ENCODE results near the gene LAT. TPM values are rescaled to one million over a fixed set of nuclear protein-coding genes. Genes with fewer than 3 reads are reported as not detected.

LAT gene
- total RNA-seq, 4 donors from 2014 or later, result 0.31 to 0.49 TPM; not detected in 2

- in situ Hi-C loops (cut with MboI; ENCODE audit: low sequenced_read_pairs in 4 of 4), result no loop called here
- TF ChIP-seq, protein P1, sequence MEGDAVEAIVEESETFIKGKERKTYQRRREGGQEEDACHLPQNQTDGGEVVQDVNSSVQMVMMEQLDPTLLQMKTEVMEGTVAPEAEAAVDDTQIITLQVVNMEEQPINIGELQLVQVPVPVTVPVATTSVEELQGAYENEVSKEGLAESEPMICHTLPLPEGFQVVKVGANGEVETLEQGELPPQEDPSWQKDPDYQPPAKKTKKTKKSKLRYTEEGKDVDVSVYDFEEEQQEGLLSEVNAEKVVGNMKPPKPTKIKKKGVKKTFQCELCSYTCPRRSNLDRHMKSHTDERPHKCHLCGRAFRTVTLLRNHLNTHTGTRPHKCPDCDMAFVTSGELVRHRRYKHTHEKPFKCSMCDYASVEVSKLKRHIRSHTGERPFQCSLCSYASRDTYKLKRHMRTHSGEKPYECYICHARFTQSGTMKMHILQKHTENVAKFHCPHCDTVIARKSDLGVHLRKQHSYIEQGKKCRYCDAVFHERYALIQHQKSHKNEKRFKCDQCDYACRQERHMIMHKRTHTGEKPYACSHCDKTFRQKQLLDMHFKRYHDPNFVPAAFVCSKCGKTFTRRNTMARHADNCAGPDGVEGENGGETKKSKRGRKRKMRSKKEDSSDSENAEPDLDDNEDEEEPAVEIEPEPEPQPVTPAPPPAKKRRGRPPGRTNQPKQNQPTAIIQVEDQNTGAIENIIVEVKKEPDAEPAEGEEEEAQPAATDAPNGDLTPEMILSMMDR (IDR thresholded peaks at IDR 0.05 in 4 of 5, conservative IDR thresholded peaks at IDR 0.05 in 1 of 5), result no peak
- no peak for TF ChIP-seq POLR2A (IDR thresholded peaks at IDR 0.05)
- no peak overlapping the region for H3K4me3 ChIP-seq
- H3K36me3 ChIP-seq, result no peaks in the 10 kb centered on the region
- ATAC-seq, result no peak
- intact Hi-C loops (cut with DNase I; ENCODE audit: low total_unique reads), result no loop called here
- no peak for DNase-seq
- no peaks in the 10 kb centered on the region for H3K27me3 ChIP-seq
- H3K27ac ChIP-seq, result no peak overlapping the region
- no peaks in the 10 kb centered on the region for H3K9me3 ChIP-seq
- no peaks in the 10 kb centered on the region for H3K4me1 ChIP-seq
These were observed 28.2 kb downstream of the LAT start for GRCh38 chr16:29012913-29013553.

GRCh38 chr16:29014561-29015069 is 29.8 kb downstream of the LAT start:
- intact Hi-C loops (cut with DNase I; ENCODE audit: low total_unique reads) (no loop called here), in situ Hi-C loops (cut with MboI; ENCODE audit: low sequenced_read_pairs in 4 of 4) (no loop called here)
- ATAC-seq, result no peak
- H3K27ac ChIP-seq, result no peak overlapping the region
- no peaks in the 10 kb centered on the region for H3K36me3 ChIP-seq
- DNase-seq, result no peak
- TF ChIP-seq, protein P1 (IDR thresholded peaks at IDR 0.05 in 4 of 5, conservative IDR thresholded peaks at IDR 0.05 in 1 of 5), result no peak
- no peak for TF ChIP-seq POLR2A (IDR thresholded peaks at IDR 0.05)
- H3K4me3 ChIP-seq, result no peak overlapping the region
- H3K27me3 ChIP-seq, result no peaks in the 10 kb centered on the region
- H3K4me1 ChIP-seq, result no peaks in the 10 kb centered on the region
- no peaks in the 10 kb centered on the region for H3K9me3 ChIP-seq

DNA sequence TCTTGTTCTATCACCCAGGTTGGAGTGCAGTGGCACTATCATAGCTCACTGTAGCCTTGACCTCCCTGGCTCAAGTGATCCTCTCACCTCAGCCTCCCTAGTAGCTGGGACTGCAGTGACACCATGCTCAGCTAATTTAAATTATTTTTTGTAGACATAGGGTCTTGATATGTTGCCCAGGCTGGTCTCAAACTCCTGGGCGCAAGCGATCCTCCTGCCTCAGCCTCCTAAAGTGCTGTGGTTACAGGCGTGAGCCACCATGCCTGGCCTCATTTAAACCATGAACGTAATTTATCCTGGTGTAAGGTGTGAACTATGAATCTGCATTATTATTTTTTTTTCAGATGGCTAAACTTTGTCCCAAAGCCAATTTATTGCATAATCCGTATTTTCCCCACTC is 37.3 kb downstream of the LAT start:
- intact Hi-C loops (cut with DNase I; ENCODE audit: low total_unique reads), result no loop called here
- no peaks in the 10 kb centered on the region for H3K36me3 ChIP-seq
- H3K9me3 ChIP-seq, result no peaks in the 10 kb centered on the region
- TF ChIP-seq POLR2A (IDR thresholded peaks at IDR 0.05), result no peak
- TF ChIP-seq, protein P1 (IDR thresholded peaks at IDR 0.05 in 4 of 5, conservative IDR thresholded peaks at IDR 0.05 in 1 of 5), result no peak
- no peak overlapping the region for H3K4me3 ChIP-seq
- no peak overlapping the region for H3K27ac ChIP-seq
- in situ Hi-C loops (cut with MboI; ENCODE audit: low sequenced_read_pairs in 4 of 4), result no loop called here
- H3K4me1 ChIP-seq, result no peaks in the 10 kb centered on the region
- DNase-seq (no peak), ATAC-seq (no peak)
- H3K27me3 ChIP-seq, result no peaks in the 10 kb centered on the region

DNA sequence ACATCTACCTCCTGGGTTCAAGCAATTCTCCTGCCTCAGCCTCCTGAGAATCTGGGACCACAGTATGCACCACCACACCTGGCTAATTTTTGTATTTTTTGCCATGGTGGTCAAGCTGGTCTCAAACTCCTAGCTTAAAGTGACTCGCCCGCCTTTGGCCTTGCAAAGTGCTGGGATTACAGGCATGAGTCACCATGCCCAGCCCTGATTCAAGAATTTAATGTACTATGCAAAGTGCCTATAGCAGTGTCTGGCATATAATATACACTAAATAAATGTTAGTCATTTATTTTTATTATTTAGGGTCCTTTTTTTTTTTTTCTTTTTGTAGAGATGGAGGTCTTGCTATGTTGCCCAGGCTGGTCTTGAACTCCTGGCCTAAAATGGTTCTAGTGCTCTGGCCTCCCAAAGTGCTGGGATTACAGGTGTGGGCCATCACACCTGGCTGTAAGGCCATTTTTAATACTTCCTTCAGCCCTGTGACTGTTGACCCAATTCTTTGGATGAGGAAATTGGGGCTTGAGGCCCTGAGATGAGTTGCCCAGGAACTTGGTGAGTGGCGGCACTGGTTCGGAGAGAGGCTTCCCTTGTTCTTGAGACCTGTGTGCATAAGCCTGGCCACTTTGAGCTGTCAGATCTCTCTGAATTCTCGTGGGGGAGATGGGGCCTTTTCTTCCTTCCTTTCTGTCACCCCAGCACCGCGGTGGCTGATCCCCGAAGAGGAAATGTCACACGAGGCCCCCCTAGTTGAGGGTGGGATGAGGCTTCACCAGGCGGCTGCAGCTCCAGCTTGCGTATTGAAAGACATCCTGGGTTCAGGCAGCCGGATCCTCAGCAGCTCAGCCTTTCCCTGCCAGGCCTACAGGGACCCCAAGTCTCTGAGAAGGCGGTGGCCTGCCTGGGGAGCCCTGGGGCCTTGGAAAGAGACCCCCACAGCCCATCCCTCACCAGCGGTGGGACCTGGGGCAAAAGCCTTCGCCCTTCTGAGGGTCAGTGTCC is 38.7 kb downstream of the LAT start:
- H3K4me3 ChIP-seq, result no peak overlapping the region
- H3K9me3 ChIP-seq, result no peaks in the 10 kb centered on the region
- no peaks in the 10 kb centered on the region for H3K36me3 ChIP-seq
- in situ Hi-C loops (cut with MboI; ENCODE audit: low sequenced_read_pairs in 4 of 4) (no loop called here), intact Hi-C loops (cut with DNase I; ENCODE audit: low total_unique reads) (no loop called here)
- DNase-seq (no peak), ATAC-seq (no peak)
- H3K27me3 ChIP-seq, result peaks cover 0 to 3% (median 0%) of the 10 kb centered on the region in 3 donors
- H3K27ac ChIP-seq, result no peak overlapping the region
- TF ChIP-seq POLR2A (IDR thresholded peaks at IDR 0.05), result no peak
- TF ChIP-seq, protein P1 (IDR thresholded peaks at IDR 0.05 in 4 of 5, conservative IDR thresholded peaks at IDR 0.05 in 1 of 5), result no peak
- H3K4me1 ChIP-seq, result no peaks in the 10 kb centered on the region

Data from gastrocnemius medialis (tissue), 4 donors.